Retina (tissue), 1 donor: ENCODE data around the gene NFATC2.

ENCODE experiments used
- DNase-seq: peaks from one replicate; pipeline ENCODE4 v3.0.0-alpha.2; 2016

Gene NFATC2

GRCh38 chr20:51409192-51409880 is 133.2 kb downstream of the NFATC2 start:
- no peak for DNase-seq

DNA sequence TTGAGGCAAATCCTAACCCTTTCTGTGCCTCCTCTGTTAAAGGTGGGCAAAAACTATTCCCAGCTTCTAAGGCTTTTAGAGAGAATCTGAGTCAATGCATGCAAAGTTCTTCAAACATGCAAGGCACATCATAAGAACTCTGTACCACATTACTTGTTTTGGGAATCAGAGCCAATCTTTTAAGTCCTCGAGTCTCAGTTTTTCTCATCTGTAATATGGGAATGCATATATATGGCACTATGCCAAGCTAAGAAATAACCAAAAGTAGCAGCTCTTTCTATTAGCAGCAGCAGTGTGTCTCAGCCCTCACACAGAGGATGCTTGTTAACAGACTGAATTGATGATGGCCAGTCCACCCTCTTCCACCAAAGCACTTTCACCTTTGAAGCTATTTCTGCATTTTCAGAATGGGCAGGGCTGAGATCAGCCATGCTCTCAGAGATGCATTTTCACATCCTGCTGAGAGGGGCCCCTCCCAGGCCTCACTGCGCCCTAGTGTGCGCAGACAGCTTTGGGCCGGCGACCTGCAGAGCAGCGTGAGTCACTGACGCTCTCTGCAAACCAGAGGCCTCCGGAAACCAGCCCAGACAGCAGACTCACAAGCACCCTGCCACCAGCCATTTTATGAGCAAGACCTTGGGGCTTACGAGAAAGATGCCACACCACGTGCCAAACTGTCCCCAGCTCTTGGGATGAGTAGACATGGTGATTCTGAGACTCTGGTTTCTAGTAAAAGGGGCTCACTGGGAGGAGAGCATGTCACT is 138.0 kb downstream of the NFATC2 start:
- DNase-seq, result no peak

DNA sequence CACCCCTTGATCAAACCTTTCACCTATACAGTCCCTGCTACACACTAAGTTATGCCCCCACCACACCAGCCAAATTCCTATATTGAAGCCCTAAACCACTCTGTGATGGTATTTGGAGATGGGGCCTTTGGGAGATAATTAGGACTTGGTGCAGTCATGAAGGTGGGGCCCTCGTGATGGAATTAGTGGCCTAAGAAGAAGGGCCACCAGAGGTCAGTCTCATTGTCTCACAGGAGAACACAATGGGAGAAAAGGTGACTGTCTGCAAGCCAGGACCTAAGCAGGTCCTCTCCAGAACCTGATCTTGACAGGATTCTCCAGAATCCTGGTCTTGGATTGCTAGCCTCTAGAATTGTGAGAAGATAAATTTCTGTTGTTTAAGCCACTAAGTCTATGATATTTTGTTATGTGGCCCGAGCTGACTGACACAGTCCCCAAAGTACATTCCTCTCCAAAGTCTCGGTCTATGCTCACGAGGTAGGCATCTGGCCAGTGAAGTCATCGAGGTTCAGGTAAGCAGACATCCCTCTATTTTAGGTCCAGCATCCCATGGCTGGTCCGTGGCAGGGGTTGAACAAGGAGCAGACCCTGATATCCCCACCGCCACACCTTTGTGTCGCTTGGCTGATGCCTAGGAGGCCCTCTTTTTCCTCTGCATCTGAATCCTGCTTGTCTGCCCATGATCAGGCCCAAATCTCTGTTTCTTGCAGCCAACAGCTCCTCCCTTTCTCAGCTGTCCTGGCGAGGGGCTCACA is 138.9 kb downstream of the NFATC2 start:
- DNase-seq, result no peak

DNA sequence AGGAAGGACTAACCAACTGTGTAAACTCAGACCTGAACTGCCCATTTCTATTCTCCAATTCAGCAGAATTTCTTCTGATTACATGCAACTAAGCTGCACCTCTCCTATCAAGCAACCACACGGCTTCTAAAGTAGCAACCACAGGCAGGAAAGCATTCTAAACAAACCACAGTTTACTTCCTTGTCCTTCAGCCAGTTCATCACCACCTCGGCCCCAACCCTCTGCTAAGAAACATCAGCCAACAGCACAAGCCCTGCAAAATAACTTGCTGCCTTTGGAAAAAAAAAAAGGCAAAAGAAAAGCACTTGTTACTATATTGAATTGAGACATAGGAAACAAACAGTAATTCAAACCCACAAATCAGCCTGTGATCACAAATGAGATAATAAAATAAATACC is 140.3 kb downstream of the NFATC2 start:
- no peak for DNase-seq

- DNase-seq, result no peak
Measured at GRCh38 chr20:51401496-51401895, 141.0 kb downstream of the NFATC2 start.

DNA sequence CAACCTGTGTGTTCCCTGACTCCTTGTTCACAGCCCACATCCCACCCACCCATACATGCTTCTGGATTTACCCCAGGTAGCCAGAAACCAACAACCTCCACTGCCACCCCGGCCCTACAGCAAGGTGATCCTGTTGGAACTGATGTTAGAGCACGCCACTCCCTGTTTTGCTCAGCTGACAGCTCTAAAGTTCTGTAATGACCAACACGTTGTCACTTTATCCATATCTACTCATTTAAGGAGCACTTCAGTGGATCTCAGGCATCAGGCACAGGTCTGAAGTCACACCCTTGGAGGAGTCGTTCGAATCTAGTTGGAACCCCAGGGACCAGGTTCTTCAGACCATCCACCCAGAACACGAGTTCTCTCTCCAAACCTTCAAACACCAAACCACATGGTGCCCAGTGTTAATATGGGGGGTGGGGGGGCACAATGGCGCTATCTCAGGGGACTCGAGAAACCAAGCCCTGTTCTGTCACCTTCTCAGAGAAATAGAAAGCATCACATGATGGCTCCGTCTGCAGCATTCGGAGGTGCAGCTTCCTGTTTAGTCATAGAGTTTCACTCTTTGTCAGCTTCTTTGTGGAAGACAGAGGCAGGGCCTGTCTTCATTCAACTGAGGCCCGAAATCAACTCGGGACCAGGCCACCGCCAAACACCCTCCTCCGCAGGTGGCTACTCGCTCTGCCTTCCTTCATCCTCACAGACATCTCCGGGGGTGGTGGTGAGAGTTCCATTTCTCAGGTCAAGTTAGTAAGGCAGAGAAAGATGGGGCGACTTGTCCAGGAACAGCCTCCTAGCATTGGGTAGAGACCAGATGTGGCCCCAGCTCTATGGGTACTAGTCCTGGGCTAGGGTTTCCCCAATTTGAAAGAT is 142.2 kb downstream of the NFATC2 start:
- no peak for DNase-seq

DNA sequence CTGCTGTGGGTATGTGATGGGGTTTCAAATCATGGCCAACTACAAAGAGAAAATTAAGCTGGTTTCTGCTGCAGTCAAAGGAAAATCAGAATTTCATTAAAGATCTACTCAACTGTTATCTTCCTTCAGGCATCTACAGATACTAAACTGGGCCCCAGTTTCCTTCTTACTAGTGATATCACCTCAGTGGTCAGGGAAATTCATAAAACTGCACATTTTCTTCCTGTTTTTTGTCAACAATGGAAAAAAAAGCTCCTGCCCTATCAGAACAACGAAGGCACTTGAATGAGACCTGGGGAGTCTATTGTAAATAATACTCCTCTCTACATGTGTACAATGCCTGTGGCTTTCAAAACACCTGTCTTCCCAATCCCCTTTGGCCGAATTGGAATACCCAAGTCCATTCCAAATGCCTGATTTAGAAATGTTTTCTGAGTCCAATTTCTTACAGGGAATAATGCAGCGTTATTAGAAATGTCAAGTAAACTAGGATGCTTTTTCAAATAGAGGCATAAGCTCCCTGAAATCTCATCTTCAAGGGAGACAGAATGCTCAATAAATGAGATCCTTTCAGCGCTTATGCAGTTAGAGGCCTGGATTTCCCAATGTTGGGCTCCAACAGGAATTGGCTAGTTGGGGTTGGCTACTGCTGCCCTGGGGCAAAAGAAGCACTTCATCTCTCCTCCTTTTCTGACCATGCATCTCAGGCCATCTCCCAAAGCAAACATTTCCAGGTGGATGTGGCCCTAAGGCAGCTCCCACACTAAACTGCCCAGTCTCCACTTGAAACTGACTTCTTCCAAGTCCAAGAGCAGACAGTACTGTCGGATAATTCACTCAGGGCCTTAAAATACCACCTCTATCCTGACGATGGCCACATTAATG is 143.3 kb downstream of the NFATC2 start:
- no peak for DNase-seq

GRCh38 chr20:51398552-51398951 is 144.0 kb downstream of the NFATC2 start:
- DNase-seq, result no peak

GRCh38 chr20:51398083-51398482 is 144.4 kb downstream of the NFATC2 start:
- no peak for DNase-seq

DNA sequence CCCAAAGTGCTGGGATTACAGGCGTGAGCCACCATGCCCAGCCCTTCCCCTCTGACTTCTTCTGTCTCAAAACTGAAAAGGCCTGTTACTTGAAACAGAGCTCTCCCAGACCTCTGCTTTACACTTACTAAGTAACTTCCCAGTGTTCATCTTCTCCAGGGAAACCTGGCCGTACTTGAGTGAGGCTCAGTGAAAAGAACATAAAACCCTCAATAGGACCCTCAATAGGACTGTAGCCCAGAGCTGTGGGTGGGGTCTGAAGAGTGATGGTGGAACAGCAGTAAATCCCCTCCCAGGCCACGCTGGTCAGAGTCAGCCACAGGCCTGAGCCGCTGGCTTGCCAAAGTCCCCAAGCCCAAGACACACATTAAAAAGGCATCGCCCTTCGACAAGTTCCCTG is 145.4 kb downstream of the NFATC2 start:
- DNase-seq, result no peak

- DNase-seq, result no peak
Measured at GRCh38 chr20:51396365-51396909, 146.1 kb downstream of the NFATC2 start.

- no peak for DNase-seq
Measured at GRCh38 chr20:51394706-51395105, 147.8 kb downstream of the NFATC2 start.

DNA sequence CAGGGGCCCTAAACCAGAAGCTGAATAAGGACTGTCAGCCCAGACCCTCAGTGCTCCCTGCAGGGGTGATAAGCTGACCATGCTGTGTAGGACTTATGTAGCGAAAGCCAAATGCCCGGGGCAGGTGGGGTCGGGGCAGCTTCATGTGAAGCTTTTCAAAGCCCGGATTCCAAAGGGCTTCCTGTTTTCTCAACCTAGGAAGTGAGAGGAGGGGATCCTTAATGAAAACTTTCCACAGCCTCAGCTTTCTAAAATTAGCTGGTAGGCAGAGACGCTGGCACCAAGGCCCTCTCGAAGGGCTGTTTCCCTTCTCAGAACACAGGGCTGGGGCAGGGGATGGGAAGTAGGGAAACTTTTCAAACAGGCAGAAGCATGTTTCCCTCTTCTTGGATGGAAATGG is 148.9 kb downstream of the NFATC2 start:
- DNase-seq, result no peak

GRCh38 chr20:51392614-51393186 is 149.8 kb downstream of the NFATC2 start:
- no peak for DNase-seq

DNA sequence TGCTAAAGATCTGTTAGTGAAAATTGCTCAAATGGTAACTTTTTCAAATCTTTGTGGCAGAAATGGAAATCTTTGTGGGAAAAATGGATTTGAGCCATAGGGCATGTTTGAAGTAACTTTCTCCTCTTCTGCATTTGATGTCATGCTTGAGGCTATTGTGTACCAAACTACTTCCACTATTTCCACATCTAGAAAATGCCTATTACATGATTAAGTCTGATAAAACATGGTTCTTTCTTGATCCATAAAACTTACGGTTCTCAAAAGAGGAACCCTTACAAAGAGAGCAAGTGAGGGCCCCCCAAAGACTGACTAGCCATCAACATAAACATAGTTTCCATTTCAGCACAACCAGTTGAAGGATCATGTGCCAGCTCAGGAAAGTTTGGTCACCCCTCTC is 150.6 kb downstream of the NFATC2 start:
- no peak for DNase-seq

GRCh38 chr20:51389543-51390264 is 152.8 kb downstream of the NFATC2 start:
- DNase-seq, result no peak

GRCh38 chr20:51388756-51389542 is 153.6 kb downstream of the NFATC2 start:
- DNase-seq, result no peak

DNA sequence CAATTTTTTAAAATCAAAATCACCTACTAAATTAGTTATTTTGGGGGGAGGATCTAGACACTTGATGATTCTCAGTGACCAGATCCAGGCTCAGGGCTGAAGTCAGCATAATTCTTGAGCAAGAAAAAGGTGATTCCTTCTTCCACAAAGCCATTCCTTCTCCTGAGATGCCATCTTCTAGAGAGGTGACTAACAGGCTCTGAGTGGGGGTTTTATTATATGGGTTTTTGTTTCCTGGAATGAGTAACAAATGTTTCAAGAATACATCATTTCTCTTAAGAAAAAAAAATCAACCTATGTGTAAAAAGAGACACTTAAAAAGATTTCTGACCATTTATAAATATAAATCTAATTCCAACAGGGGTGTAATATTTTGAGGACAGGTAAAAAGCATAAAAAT is 154.3 kb downstream of the NFATC2 start:
- no peak for DNase-seq

- no peak for DNase-seq
Measured at GRCh38 chr20:51387125-51387875, 155.2 kb downstream of the NFATC2 start.
